ENCODE results near the gene CXCL12.
A peak's percentile ranks its signal among the peaks of the same experiment; 100 is the strongest.

Gene CXCL12

GRCh38 chr10:44335330-44336021, 49.4 kb downstream of the CXCL12 start:
- no peak for DNase-seq (ENCODE audit: low read depth in 2 of 2)

- peak; percentile 10 to 15 for DNase-seq (ENCODE audit: low read depth in 2 of 2)
These were observed 50.2 kb downstream of the CXCL12 start for GRCh38 chr10:44334621-44335184.

GRCh38 chr10:44334091-44334490, 50.8 kb downstream of the CXCL12 start:
- no peak for DNase-seq (ENCODE audit: low read depth in 2 of 2)

- no peak for DNase-seq (ENCODE audit: low read depth in 2 of 2)
These were observed 51.4 kb downstream of the CXCL12 start for GRCh38 chr10:44333511-44333910.

GRCh38 chr10:44332465-44332864, 52.4 kb downstream of the CXCL12 start:
- no peak for DNase-seq (ENCODE audit: low read depth in 2 of 2)

- DNase-seq (ENCODE audit: low read depth in 2 of 2) = no peak
These were observed 54.5 kb downstream of the CXCL12 start for GRCh38 chr10:44330431-44330830.

- DNase-seq (ENCODE audit: low read depth in 2 of 2) = no peak
These were observed 57.4 kb downstream of the CXCL12 start for GRCh38 chr10:44327461-44327860.
